Erythroblast (primary cell): ENCODE results near the gene NKD2.

Source experiments
- DNase-seq, 2 experiments: peaks; one replicate each; lab custom pipeline; 2025; lab: John Stamatoyannopoulos, UW
- GATA1 ChIP-seq: IDR thresholded peaks from 2 replicates; pipeline ENCODE4 v1.6.1; 2011; ENCODE audit warnings: low read depth, mild to moderate bottlenecking, control low read depth, low read length, moderate library complexity
- POLR2A ChIP-seq: IDR thresholded peaks from 2 replicates; pipeline ENCODE4 v1.6.1; 2011; ENCODE audit warnings: mild to moderate bottlenecking, low read length

Gene NKD2

GRCh38 chr5:1036504-1037122 lies 28.0 kb downstream of the NKD2 start:
- no peak for TF ChIP-seq POLR2A
- TF ChIP-seq GATA1: no peak
- no peak for DNase-seq

- DNase-seq: no peak
- TF ChIP-seq POLR2A: no peak
- TF ChIP-seq GATA1: no peak
These were observed 28.6 kb downstream of the NKD2 start for GRCh38 chr5:1037123-1037670.

- no peak for DNase-seq
- TF ChIP-seq POLR2A (no peak), GATA1 (no peak)
These were observed 29.2 kb downstream of the NKD2 start for GRCh38 chr5:1037671-1038416.

- TF ChIP-seq POLR2A (no peak), GATA1 (no peak)
- DNase-seq: no peak
These were observed 30.0 kb downstream of the NKD2 start for GRCh38 chr5:1038417-1039209.

GRCh38 chr5:1039210-1039548 lies 30.6 kb downstream of the NKD2 start:
- DNase-seq: no peak
- TF ChIP-seq GATA1: no peak
- TF ChIP-seq POLR2A: no peak

- TF ChIP-seq POLR2A (no peak), GATA1 (no peak)
- DNase-seq: no peak
These were observed 31.2 kb downstream of the NKD2 start for GRCh38 chr5:1039706-1040260.

- no peak for TF ChIP-seq GATA1
- TF ChIP-seq POLR2A: no peak
- DNase-seq: no peak
These were observed 32.0 kb downstream of the NKD2 start for GRCh38 chr5:1040571-1040970.

GRCh38 chr5:1041225-1042143 lies 32.9 kb downstream of the NKD2 start:
- no peak for TF ChIP-seq POLR2A
- no peak for TF ChIP-seq GATA1
- DNase-seq: no peak

- DNase-seq: no peak
- TF ChIP-seq GATA1 (no peak), POLR2A (no peak)
These were observed 34.0 kb downstream of the NKD2 start for GRCh38 chr5:1042626-1043025.

GRCh38 chr5:1043327-1043726 lies 34.7 kb downstream of the NKD2 start:
- DNase-seq: no peak
- TF ChIP-seq GATA1: no peak
- no peak for TF ChIP-seq POLR2A

GRCh38 chr5:1044117-1044516 lies 35.5 kb downstream of the NKD2 start:
- no peak for DNase-seq
- TF ChIP-seq GATA1: no peak
- no peak for TF ChIP-seq POLR2A

- DNase-seq: no peak
- TF ChIP-seq POLR2A (no peak), GATA1 (no peak)
These were observed 37.5 kb downstream of the NKD2 start for GRCh38 chr5:1045960-1046560.

GRCh38 chr5:1047332-1047965 lies 38.8 kb downstream of the NKD2 start:
- no peak for TF ChIP-seq GATA1
- TF ChIP-seq POLR2A: no peak
- DNase-seq: no peak
